GM19035 (cell line): ENCODE data around the gene ST3GAL2.
A peak's percentile ranks its signal among the peaks of the same experiment; 100 is the strongest.
"Not testable (repeated sequence)": the region's sequence is repeated elsewhere in the genome, so short reads cannot be mapped to it uniquely, and the experiment has no call there.

Source experiments
- ATAC-seq: cut with Tn5 transposase; IDR thresholded peaks from one replicate; pipeline ENCODE4 v1.9.1; 2021; ENCODE audit not compliant: unreplicated experiment

Gene ST3GAL2

GRCh38 chr16:70468776-70469525 is 30.1 kb upstream of the ST3GAL2 start:
- no peak for ATAC-seq

- no peak for ATAC-seq
Measured at GRCh38 chr16:70467608-70468007, 28.7 kb upstream of the ST3GAL2 start.

- no peak for ATAC-seq
Measured at GRCh38 chr16:70467113-70467512, 28.2 kb upstream of the ST3GAL2 start.

- no peak for ATAC-seq
Measured at GRCh38 chr16:70466805-70467076, 27.8 kb upstream of the ST3GAL2 start.

GRCh38 chr16:70465999-70466804 is 27.3 kb upstream of the ST3GAL2 start:
- ATAC-seq = no peak

GRCh38 chr16:70463235-70463634 is 24.3 kb upstream of the ST3GAL2 start:
- ATAC-seq = no peak

GRCh38 chr16:70460737-70461261 is 21.9 kb upstream of the ST3GAL2 start:
- no peak for ATAC-seq

GRCh38 chr16:70457446-70458166 is 18.7 kb upstream of the ST3GAL2 start:
- ATAC-seq = no peak

- no peak for ATAC-seq
Measured at GRCh38 chr16:70455910-70456309, 17.0 kb upstream of the ST3GAL2 start.

- ATAC-seq = peak; percentile 90
Measured at GRCh38 chr16:70454222-70455034, 15.5 kb upstream of the ST3GAL2 start, which contains the start of gene FCSK. Gene FCSK (plus strand): TSS chr16:70454595. CDS start chr16:70463191, 8,596 bp downstream.

- no peak for ATAC-seq
Measured at GRCh38 chr16:70453892-70454221, 15.0 kb upstream of the ST3GAL2 start.

GRCh38 chr16:70453117-70453891 is 14.4 kb upstream of the ST3GAL2 start:
- no peak for ATAC-seq

- not testable (repeated sequence) for ATAC-seq
Measured at GRCh38 chr16:70451004-70451340, 12.1 kb upstream of the ST3GAL2 start.

- not testable (repeated sequence) for ATAC-seq
Measured at GRCh38 chr16:70450142-70451003, 11.5 kb upstream of the ST3GAL2 start.

- no peak for ATAC-seq
Measured at GRCh38 chr16:70448075-70448474, 9.2 kb upstream of the ST3GAL2 start.

GRCh38 chr16:70444249-70445063 is 5.6 kb upstream of the ST3GAL2 start:
- no peak for ATAC-seq

GRCh38 chr16:70442344-70442743 is 3.4 kb upstream of the ST3GAL2 start:
- no peak for ATAC-seq

GRCh38 chr16:70441406-70441990 is 2.6 kb upstream of the ST3GAL2 start:
- no peak for ATAC-seq
